K562 (cell line): ENCODE results near the gene SEC16A. TPM values are rescaled to one million over a fixed set of nuclear protein-coding genes. Genes with fewer than 3 reads are reported as not detected.

Experiments used
- MEIS2 ChIP-seq: fragments of 450-650 bp; IDR thresholded peaks from 2 replicates; pipeline ENCODE4 v1.6.1; 2014; ENCODE audit warnings: mild to moderate bottlenecking; ENCODE audit not compliant: partially characterized antibody
- MGA ChIP-seq: fragments of 450-650 bp; IDR thresholded peaks from 2 replicates; pipeline ENCODE4 v1.6.1; 2016; ENCODE audit warnings: mild to moderate bottlenecking, moderate library complexity
- SP1 ChIP-seq: sonication (generic); formaldehyde crosslinking; IDR thresholded peaks from 2 replicates; pipeline ENCODE4 v1.8.1; 2022; ENCODE audit warnings: mild to moderate bottlenecking, missing genetic modification reagents
- ZNF280A ChIP-seq: fragments of 450-650 bp; IDR thresholded peaks from 2 replicates; pipeline ENCODE4 v1.6.1; 2018; ENCODE audit warnings: mild to moderate bottlenecking, low read depth; ENCODE audit not compliant: partially characterized antibody
- polyA plus RNA-seq, 8 experiments: library from polyadenylated mRNA; depleted of rRNA in 4 of 8; stranded (reverse) in 5 of 8; unstranded in 3 of 8; fragments of >200 nt; fragmentation: Nextera tagmentation in 2 of 8; fragmentation: Illumina TruSeq in 1 of 8; extraction: Ambion mirVana in 2 of 8; extraction: Trizol in 1 of 8; gene quantifications; 2 replicates each; pipeline versions ENCODE4 v1.2.1 to v1.2.3, GENCODE V29; 2011 to 2014; ENCODE audit warnings: inconsistent platforms in 1 of 8, missing spikeins in 1 of 8
- total RNA-seq, 7 experiments: library from RNA; depleted of rRNA in 6 of 7; stranded (reverse); fragments of >200 nt in 6 of 7; fragmentation: Illumina TruSeq in 2 of 7; extraction: Trizol in 2 of 7; gene quantifications; 2 replicates each; pipeline versions ENCODE4 v1.2.1 to v1.2.3, GENCODE V29; 2011 to 2021; ENCODE audit warnings: low replicate concordance in 1 of 7
- TF ChIP-seq, protein P1 (sequence below), 3 experiments: fragments of 200-800 bp in 1 of 3; sonication (Bioruptor generic) in 1 of 3; sonication (generic) in 1 of 3; formaldehyde crosslinking in 1 of 3; IDR thresholded peaks; 2 replicates each; pipeline versions ENCODE4 v1.6.1 to v1.8.0; 2016 to 2022; ENCODE audit warnings: mild to moderate bottlenecking in 2 of 3, missing compliant biosample characterization in 2 of 3, missing genetic modification characterization in 2 of 3, missing genetic modification reagents in 1 of 3
- TF ChIP-seq, protein P2 (sequence below), 2 experiments: IDR thresholded peaks; 2 replicates each; pipeline ENCODE4 v1.6.1; 2011; ENCODE audit warnings: borderline replicate concordance in 1 of 2, control low read depth in 1 of 2, low read depth in 1 of 2, low read length in 1 of 2, mild to moderate bottlenecking in 1 of 2, mixed read lengths in 1 of 2, moderate library complexity in 1 of 2; ENCODE audit not compliant: insufficient read depth in 1 of 2, insufficient read length in 1 of 2, poor library complexity in 1 of 2, severe bottlenecking in 1 of 2; ENCODE audit errors: extremely low read depth in 1 of 2

The SEC16A gene
- total and polyA plus RNA-seq, 9 of the 15 experiments (the other 6 are each of a cell fraction or from before 2014, with no cell fraction given), result 8.3 to 62.8 (median 14.0) TPM

DNA sequence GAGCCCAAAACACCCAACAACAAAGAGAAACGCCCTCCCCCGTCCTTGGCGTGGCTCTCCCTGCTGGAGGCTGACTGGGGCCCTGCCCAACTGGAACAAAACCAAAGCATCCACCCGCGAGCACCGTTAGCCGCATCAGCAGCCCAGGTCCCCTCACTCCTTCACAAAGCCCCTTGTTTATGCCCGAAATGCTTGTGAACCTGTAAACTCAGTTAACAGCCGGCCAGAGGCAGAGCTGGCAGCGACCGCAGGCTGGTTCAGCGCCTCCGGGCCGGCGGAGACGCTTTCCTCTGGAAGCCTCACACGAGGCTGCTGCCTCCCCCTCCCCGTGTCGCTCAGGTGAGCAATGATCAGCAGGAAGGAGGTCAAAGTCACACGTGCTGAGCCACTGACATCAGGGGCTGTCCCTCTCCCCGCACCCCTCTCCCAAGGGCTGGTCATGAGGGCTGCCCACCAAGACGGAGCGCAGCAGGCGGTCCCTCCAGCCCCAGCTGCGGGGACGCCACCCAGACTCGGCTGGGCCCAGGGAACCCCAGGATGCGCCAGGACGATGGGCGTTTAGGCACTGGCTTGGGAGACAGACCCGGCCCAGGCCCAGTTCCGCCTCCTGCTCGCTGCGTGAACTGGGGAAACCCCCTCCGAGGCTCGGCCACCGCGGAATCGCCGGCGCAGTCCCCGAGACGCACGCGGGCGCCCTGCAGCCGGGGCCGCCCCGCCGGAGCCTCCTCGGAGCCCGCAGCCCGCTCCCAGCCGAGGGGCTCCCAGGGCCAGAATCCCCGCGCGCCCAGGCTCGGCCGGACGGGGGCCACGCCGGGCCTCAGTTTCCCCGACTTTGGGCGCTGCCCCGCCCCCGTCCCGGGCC lies 83.4 kb downstream of the SEC16A start (continued):
- TF ChIP-seq MGA (no peak), SP1 (no peak), MEIS2 (no peak), ZNF280A (no peak)
- TF ChIP-seq, protein P1, sequence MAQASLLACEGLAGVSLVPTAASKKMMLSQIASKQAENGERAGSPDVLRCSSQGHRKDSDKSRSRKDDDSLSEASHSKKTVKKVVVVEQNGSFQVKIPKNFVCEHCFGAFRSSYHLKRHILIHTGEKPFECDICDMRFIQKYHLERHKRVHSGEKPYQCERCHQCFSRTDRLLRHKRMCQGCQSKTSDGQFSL (CRISPR knock-in tag; IDR thresholded peaks at IDR 0.05), result no peak
- TF ChIP-seq, protein P1 (tag; IDR thresholded peaks at IDR 0.05), result no peak
- TF ChIP-seq, protein P2, sequence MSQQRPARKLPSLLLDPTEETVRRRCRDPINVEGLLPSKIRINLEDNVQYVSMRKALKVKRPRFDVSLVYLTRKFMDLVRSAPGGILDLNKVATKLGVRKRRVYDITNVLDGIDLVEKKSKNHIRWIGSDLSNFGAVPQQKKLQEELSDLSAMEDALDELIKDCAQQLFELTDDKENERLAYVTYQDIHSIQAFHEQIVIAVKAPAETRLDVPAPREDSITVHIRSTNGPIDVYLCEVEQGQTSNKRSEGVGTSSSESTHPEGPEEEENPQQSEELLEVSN (IDR thresholded peaks at IDR 0.05; ENCODE audit: borderline replicate concordance in 1 of 2, extremely low read depth in 1 of 2, insufficient read depth in 1 of 2, insufficient read length in 1 of 2, low read depth in 1 of 2, low read length in 1 of 2, poor library complexity in 1 of 2, severe bottlenecking in 1 of 2), result peak in 1 of 2 experiments; percentile 15
